Activated gamma-delta T cell treated with Interleukin-2 at 50 U/mL for 16 hours (primary cell): ENCODE measurements around the gene EGFLAM.

Experiments
- DNase-seq: peaks from one replicate; pipeline ENCODE4 v3.0.0-alpha.2; 2020

The EGFLAM gene

DNA sequence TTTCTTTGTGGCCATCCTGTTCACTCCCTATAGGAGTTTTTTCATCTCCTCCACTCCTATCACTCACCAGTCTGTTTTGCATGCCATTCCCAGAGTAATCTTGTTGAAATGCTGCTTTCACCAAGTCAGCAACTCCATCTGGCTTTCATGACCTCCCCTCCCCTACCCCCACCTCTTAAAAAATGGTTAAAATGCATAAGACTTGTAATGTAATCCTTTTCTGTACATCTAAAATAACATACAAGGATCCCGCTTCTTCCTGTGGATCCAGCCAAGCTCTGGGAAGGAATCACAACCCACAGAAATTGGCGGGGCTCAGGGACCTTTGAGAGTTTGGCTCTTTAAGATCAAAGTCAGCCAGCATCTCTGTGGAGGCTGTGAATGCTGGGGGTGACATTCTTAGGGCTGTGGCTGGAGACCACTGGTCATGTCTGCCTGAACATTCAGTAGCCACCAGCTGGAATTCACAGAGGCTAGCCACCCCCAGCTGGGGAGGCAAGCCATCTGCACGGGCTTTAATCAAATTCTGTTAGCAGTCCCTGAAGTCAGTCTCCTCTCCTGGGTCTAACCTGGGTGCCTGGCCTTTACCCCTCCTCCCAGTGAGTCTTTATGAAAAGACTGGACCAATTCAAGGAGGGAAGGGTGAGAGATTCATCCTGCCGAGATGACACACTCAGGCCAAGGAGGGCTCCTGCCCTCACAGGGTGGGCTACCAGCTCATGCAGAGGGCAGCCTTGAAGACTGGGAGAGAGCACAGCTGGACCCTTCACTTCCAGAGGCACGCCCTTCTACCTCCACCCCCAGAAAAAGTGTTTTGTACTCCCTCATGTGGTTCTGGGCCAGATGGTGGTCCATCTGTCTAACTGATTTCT lies 165.2 kb downstream of the EGFLAM start:
- no peak for DNase-seq

DNA sequence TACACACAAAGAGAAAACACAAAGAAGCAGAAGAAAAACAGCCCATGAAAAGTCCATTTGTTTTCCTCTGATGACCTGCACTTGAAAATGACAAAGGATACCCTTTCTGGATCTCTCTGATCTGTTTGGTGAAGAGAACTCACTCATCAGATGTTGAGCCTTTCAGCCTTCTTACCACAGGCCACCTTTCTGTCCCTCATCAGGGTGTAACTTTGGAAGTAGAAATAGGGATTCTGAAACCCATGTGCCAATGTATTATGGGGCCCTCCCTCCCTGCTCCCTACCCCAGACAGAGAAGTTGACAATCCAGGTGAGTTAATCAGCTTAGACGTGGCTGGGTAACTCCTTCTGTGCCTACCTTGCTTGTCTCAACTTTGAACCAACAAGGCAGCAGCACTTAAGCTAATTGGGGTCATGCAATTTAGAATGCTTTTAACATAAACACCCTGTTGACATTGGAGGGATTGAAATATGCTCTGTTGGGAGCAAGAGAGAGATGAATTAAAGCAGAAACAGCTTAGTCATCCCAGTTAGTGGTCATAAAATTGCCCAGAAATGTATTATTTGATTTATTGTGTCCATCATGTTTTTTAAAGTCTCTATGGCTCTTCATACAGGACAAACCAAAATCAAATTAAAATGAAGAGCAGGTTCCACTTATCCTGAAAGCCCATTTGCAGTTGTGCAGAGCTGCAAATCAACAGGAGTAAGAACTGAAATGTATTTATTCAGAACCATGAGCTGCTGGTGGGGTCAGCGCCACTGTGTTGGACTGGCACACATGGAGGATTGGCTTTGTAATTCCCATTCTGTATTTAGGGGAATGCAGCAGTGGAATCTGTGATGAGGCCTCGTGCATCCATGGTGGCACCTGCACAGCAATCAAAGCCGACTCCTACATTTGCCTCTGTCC lies 166.0 kb downstream of the EGFLAM start:
- no peak for DNase-seq

- no peak for DNase-seq
These were observed 168.1 kb downstream of the EGFLAM start for GRCh38 chr5:38426490-38426889.

DNA sequence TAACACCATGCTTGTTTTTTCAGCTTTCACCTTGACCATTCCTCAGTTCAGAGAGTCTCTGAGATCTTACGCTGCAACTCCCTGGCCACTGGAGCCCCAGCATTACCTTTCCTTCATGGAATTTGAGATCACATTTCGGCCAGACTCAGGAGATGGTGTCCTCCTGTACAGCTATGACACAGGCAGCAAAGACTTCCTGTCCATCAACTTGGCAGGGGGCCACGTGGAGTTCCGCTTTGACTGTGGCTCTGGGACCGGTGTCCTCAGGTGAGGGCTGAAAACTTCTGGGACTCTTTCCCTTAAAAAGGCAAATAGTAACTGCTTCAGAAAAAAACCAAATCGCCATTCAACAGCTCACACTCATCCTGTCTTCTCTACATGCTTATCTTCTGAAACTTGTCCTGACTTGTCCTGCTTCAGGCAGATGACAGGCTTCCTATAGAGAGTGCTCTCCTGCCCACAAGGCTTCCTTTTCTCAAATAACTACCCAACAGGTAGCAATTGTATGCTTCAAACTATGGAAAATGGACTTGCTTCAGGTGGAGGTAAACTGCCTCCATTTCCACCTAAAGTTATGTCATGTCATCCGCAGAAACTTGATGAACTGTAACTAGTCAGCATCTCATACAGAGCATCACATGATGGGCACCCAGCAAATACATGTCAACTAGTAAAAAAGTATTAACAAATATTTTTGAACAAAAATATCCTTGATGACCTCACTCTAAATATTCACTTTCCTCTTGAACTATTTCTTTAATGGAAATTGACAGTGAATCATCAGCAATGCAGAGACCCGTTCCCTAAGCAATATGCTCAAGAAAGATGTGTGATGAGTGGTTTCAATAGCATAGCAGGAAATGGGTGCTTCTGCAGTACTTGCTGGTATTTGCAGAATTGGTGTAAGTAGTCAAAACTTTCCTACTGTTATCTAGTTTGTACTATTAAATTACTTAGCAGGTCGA lies 168.9 kb downstream of the EGFLAM start:
- no peak for DNase-seq

DNA sequence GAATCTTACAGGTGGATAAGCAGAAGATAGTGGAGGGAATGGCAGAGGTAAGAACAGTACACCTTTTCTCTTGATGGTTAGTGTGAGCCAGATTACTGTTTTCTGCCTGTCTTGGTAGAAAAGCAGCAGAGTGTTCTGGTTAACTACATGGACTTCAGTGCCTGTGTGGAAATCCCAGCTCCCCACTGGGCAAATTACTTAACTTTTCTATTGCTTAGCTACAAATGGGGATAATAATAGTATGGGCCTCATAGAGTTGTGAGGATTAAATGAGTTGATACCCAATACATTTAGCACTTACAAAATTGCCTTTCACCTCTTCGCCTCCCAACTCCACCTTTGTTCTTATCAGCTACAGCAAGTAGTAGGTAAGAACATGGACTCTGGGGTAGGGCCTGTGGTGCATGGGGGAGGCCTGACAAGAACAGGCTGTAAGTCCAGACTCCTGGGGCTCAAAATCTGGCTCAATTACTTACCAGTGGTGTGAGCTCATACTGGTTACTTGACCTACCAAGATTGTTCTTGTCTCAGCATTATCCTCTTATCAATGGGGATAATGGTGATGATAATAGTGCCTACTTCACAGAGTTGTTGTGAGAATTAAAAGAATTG lies 173.0 kb downstream of the EGFLAM start:
- DNase-seq = no peak

DNA sequence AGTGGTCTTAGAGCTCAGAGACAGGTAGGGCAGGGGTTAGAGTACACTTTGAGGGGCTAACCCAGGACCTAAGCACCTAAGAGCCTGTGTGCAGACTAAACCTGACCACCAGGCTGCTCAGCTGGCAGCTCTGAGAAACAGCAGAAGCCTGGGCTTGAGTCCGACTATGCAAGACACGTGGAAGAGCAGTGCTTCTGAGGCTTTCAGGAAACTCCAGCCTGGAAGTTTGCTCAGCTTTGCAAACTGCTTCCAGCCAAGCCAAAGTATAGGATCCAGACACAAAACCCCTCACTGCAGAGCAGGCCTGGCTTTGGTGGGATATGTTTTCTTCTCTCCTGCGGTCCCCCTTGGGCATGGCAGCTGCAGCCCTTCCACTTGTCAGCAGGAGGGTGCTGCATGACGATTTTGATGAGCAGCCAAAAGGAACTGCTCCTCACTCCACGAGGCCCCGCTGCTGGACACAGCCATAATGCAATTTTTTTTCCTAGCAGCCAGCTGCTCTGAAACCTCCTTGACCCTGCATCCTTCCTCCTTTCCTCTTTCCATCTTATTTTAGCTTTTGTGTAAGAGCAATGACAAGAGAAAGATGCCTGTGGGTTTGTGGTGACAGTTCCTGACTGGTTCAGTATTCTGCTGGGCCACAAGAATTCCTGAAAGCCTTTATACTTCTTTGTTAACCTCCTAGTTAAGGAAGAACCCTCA lies 175.0 kb downstream of the EGFLAM start:
- no peak for DNase-seq

DNA sequence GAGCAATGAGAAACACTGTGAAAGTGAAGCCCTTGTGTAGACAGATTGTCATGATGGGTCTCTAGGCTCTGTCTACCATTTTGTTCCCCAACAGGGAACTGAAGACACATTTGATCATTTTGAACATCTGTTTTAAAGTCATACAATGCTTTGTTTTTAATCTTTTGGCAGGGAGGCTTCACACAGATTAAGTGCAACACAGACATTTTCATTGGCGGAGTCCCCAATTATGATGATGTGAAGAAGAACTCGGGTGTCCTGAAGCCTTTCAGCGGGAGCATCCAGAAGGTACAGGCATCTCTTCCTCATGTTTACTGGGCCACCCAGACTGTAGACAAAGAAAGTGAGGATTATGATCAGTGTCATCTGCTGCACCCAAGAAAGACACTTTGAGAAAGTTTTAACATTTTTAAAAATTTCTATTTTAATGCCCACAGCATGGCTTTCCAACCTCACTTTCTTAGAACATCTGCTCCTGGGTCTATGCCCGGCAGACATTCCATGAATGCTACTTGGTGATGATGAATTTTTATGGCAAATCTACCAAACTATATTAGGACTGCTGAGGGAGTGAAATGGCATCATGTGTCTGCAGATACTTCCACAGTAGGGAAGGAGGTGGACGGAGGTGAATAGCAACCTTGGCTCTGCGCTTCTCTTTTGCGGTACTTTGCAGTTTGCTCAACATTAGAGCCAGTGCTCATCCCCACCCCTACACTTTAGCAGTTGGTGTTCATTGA lies 176.8 kb downstream of the EGFLAM start:
- DNase-seq = no peak

DNA sequence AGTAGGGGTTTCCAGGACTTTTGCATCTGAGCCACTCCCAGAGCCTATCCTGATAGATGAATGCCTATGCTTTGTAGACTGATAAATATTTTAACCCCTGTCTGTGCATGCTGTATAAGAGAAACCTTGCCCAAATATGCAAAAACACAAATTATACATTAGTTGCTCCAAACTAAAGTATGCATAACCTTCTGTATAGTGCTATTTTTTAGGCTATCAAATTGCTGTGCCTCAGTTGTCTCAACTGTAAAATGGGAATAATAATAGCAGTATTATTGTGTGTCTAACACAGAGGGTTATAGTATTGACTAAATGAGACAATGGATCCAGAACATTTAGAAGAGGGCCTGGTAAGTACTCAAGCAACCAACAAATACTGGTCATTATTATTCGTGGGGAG lies 180.4 kb downstream of the EGFLAM start:
- no peak for DNase-seq

- peak; percentile 78 for DNase-seq
These were observed 183.3 kb downstream of the EGFLAM start for GRCh38 chr5:38441453-38442246.

GRCh38 chr5:38442247-38442573 lies 183.9 kb downstream of the EGFLAM start:
- no peak for DNase-seq

DNA sequence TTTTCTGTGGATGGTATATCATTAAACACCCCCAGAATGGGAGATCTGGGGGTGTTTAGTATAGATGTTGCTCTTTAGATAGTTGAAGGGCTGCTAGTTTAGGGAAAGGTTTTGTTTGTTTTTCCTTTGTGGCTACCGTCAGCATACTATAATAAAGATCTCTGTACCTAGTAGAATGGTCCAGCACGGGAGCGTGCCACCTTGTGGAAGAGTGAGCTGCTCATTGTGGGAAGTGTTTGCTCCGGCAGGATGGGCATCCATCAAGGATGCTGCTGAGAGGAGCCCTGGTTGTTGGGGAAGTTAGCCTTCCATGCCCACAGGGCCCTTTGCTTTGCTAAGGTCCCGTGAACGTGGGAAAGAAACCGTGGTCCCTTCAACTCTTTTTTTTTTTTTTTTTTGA lies 185.0 kb downstream of the EGFLAM start:
- no peak for DNase-seq

GRCh38 chr5:38445374-38446028 lies 187.1 kb downstream of the EGFLAM start:
- DNase-seq = no peak

- DNase-seq = no peak
These were observed 187.7 kb downstream of the EGFLAM start for GRCh38 chr5:38446029-38446522.

GRCh38 chr5:38447056-38447455 lies 188.7 kb downstream of the EGFLAM start:
- no peak for DNase-seq

GRCh38 chr5:38447786-38448185 lies 189.4 kb downstream of the EGFLAM start:
- no peak for DNase-seq

DNA sequence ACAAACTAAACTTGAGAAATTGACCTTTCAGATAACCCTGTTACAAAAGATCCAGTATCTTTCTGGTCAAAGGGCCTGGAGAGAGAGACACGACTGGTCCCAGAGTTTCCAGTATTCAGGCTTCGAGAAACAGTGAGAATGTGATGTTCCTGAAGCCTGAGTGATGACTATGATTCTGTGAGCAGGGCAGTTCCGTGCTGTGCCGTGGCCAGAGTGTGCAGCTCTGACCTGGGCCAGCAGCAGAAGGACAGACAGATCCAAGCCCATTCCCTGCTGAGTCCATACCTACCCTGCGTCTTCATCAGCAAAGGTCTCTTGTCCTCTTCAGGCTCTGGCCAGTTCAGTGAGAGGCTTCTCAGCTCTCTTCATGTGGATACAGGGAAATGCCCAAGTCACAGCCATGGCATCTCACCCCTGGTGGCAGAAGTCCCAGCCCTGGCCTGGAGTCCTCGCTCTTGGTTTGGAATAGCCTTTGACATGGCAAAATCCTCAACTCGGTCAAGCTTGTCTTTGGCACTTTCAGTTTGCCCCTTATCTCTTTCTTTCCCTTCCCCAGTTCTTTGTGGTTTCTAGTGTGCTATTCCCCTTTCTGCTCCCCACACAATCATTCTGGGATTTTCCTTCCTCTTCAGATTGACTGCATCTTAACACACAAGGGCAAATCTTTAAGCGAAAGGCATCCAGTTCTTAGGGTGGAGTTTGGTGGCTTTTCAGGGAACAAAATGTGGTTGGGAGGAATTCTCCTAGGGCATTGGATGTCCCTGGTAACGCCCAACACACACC lies 190.4 kb downstream of the EGFLAM start:
- no peak for DNase-seq

DNA sequence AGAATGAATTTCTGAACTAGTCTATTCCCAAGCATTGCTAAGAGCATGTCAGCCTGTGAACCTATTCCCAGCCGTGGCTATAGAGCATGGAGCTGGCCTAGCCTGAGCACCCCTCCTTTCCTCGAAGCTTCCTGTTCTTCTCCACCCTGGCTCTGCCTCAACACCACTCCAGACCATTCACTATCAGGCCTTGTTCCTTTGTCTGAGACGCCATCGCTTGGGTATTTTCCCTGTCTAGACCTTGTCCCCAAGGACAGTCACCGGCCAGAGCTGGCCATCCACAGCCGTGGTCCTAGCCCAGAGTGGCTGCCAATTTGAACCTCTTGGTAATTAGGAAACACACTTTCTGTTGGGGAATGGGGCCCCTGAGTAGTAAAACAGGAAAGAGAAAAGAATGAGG lies 192.3 kb downstream of the EGFLAM start:
- no peak for DNase-seq

- DNase-seq = no peak
These were observed 192.8 kb downstream of the EGFLAM start for GRCh38 chr5:38451074-38451725.
